IMR-90 (cell line): ENCODE measurements around the gene CASP9.

Experiments used
- BHLHE40 ChIP-seq: fragments of 150-350 bp; IDR thresholded peaks from 2 replicates; pipeline ENCODE4 v1.6.1; 2016; ENCODE audit warnings: mild to moderate bottlenecking, low read depth, low read length
- CEBPB ChIP-seq: IDR thresholded peaks from 2 replicates; pipeline ENCODE4 v1.6.1; 2012; ENCODE audit warnings: low read depth, low read length, improper control_type of control experiment
- MAFK ChIP-seq: IDR thresholded peaks from 2 replicates; pipeline ENCODE4 v1.6.1; 2012; ENCODE audit warnings: low read depth, low read length, improper control_type of control experiment
- POLR2A ChIP-seq: IDR thresholded peaks from 2 replicates; pipeline ENCODE4 v1.6.1; 2012; ENCODE audit warnings: mild to moderate bottlenecking, low read depth, low read length
- RAD21 ChIP-seq: IDR thresholded peaks from 2 replicates; pipeline ENCODE4 v1.6.1; 2012; ENCODE audit warnings: low read length, improper control_type of control experiment
- SMC3 ChIP-seq: fragments of 150-350 bp; IDR thresholded peaks from 2 replicates; pipeline ENCODE4 v1.6.1; 2016; ENCODE audit warnings: low read depth, mild to moderate bottlenecking, antibody characterized with exemption, low read length, moderate library complexity
- TF ChIP-seq, protein P1 (sequence below): conservative IDR thresholded peaks from 2 replicates; pipeline ENCODE4 v1.5.1; 2012; ENCODE audit warnings: mild to moderate bottlenecking, low read depth, low read length, improper control_type of control experiment

GRCh38 chr1:15540186-15540585 is 16.2 kb upstream of the CASP9 start:
- TF ChIP-seq, protein P1, sequence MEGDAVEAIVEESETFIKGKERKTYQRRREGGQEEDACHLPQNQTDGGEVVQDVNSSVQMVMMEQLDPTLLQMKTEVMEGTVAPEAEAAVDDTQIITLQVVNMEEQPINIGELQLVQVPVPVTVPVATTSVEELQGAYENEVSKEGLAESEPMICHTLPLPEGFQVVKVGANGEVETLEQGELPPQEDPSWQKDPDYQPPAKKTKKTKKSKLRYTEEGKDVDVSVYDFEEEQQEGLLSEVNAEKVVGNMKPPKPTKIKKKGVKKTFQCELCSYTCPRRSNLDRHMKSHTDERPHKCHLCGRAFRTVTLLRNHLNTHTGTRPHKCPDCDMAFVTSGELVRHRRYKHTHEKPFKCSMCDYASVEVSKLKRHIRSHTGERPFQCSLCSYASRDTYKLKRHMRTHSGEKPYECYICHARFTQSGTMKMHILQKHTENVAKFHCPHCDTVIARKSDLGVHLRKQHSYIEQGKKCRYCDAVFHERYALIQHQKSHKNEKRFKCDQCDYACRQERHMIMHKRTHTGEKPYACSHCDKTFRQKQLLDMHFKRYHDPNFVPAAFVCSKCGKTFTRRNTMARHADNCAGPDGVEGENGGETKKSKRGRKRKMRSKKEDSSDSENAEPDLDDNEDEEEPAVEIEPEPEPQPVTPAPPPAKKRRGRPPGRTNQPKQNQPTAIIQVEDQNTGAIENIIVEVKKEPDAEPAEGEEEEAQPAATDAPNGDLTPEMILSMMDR, result no peak
- no peak for TF ChIP-seq POLR2A
- TF ChIP-seq SMC3, result no peak
- peak; percentile 18; the same call in 1 of the 2 replicates for TF ChIP-seq CEBPB
- TF ChIP-seq MAFK, result no peak
- no peak for TF ChIP-seq RAD21
- no peak for TF ChIP-seq BHLHE40
